AG04449 (cell line): ENCODE results near the gene OR10H1.
"Not testable (repeated sequence)": the region's sequence is repeated elsewhere in the genome, so short reads cannot be mapped to it uniquely, and the experiment has no call there.

Experiments used
- CTCF ChIA-PET: fragments of 350-600 bp; formaldehyde crosslinking; extraction: SDS; loops from one replicate; lab custom pipeline; 2021; ENCODE audit warnings: antibody characterized with exemption; lab: Yijun Ruan, JAX
- POLR2A ChIA-PET: fragments of 400-600, 350-600 bp; formaldehyde crosslinking; extraction: SDS; loops from one replicate; lab custom pipeline; 2020; ENCODE audit warnings: antibody characterized with exemption, inconsistent platforms; lab: Yijun Ruan, JAX
- DNase-seq: peaks from one replicate; pipeline ENCODE4 v3.0.0-alpha.2; 2010; ENCODE audit warnings: low read depth, low spot score
- H3K4me3 ChIP-seq: 2 replicates; pipeline ENCODE4 v1.5.1; 2011; ENCODE audit warnings: low read depth, mild to moderate bottlenecking, control low read depth, low read length
- CTCF ChIP-seq: IDR thresholded peaks from one replicate; pipeline ENCODE4 v1.5.1; 2011; ENCODE audit warnings: mild to moderate bottlenecking, moderate library complexity, low read length, control low read depth, inconsistent platforms; ENCODE audit not compliant: insufficient read depth; ENCODE audit errors: missing control alignments

OR10H1 gene

GRCh38 chr19:15850385-15850784, 34.9 kb upstream of the OR10H1 start:
- ChIA-PET CTCF (no interaction called here), POLR2A (no interaction called here)
- no peak for TF ChIP-seq CTCF
- no peak overlapping the region for H3K4me3 ChIP-seq
- no peak for DNase-seq

DNA sequence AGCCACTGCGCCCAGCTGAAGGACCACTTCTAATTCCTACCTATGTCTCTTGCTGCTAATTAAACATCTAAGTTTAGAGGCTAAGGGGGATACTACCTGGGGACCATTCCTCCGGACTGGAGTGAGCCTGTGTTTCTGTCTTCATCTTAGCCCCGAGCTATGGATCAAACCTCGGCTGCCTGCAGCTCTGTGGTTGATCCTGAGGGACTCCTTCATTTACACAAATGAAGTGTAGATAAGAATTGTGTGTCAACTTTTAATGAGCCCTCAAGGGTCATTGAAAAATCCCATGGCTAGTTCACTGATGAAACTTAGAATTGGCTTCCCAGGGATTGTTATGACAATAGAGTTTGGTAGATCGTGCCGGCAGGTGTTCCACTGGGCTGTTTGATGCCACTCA, 31.5 kb upstream of the OR10H1 start:
- ChIA-PET CTCF (no interaction called here), POLR2A (no interaction called here)
- H3K4me3 ChIP-seq, result no peak overlapping the region
- DNase-seq, result no peak
- no peak for TF ChIP-seq CTCF

DNA sequence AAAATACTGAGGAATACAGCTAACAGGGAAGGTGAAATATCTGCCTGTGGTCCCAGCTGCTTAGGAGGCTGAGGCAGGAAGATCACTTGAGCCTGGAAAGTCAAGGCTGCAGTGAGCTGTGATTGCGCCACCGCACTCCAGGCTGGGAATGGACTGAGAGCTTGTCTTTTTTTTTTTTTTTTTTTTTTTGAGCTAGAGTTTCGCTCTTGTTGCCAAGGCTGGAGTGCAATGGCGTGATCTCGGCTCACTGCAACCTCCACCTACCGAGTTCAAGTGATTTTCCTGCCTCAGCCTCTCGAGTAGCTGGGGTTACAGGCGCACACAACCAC, 28.4 kb upstream of the OR10H1 start:
- DNase-seq, POLR2A ChIA-PET, CTCF ChIA-PET, H3K4me3 ChIP-seq: not testable (repeated sequence)

GRCh38 chr19:15843203-15843893, 27.9 kb upstream of the OR10H1 start:
- TF ChIP-seq CTCF, result no peak
- ChIA-PET POLR2A (no interaction called here), CTCF (no interaction called here)
- no peak overlapping the region for H3K4me3 ChIP-seq
- DNase-seq, result no peak

DNA sequence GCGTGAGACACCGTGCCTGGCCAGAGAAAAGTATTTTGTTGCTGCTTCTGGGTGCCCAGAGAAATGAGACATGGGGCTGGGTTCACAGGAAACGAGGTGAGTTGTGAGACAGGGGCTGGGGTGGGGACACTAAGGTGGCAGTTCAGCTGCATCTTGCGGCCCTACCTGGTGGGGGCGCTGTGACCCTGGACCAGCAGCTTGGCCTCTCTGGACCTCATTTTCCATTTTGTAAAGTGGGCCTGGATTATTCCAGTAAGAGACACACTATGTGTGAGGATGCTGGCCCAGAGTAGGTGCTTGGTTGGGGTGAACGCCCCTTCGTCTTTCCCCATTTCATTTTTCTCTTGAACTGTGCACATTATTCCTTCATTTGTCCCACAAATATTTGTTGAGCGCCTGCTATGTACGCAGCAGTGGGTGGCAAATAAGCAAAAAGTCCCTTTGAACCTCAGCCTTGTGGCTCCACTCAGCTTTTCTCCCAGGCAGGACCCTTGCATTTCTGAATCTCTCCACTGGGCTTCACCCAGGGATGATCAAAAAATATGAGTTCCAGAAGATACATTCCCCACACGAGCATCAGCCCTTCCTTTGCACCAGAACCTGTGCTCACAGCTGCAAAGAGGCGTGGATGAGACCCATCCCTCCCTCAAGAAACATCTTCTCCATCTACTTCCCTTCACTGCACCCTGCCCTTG, 26.6 kb upstream of the OR10H1 start:
- CTCF ChIA-PET, result no interaction called here
- TF ChIP-seq CTCF, result no peak
- no peak for DNase-seq
- POLR2A ChIA-PET, result no interaction called here
- no peak overlapping the region for H3K4me3 ChIP-seq

DNA sequence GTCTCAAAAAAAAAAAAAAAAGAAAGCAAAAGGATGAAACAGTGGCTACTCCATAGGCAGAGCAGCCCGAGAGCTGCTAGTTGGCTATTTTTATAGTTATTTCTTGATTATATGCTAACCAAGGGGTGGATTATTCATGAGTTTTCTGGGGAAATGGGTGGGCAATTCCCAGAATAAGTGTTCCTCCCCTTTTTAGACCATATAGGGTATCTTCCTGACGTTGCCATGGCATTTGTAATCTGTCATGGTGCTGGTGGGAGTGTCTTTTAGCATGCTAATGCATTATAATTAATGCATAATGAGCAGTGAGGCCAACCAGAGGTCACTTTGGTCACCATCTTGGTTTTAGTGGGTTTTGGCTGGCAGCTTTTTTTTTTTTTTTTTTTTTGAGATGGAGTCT, 25.4 kb upstream of the OR10H1 start:
- no peak for DNase-seq
- CTCF ChIA-PET, result no interaction called here
- H3K4me3 ChIP-seq, result no peak overlapping the region
- no peak for TF ChIP-seq CTCF
- POLR2A ChIA-PET, result no interaction called here

DNA sequence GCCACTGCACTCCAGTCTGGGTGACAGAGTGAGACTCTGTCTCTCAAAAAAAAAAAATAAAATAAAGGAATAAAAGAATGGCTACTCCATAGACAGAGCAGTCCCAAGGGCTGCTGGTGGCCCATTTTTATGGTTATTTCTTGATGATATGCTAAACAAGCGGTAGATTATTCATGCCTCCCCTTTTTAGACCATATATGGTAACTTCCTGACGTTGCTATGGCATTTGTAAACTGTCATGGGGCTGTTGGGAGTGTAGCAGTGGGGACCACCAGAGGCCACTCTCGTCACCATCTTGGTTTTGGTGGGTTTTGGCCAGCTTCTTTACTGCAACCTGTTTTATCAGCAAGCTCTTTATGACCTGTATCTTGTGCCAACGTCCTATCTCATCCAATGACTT, 24.4 kb upstream of the OR10H1 start:
- H3K4me3 ChIP-seq, POLR2A ChIA-PET, DNase-seq, CTCF ChIA-PET: not testable (repeated sequence)
